SU-DHL-6 (cell line): ENCODE results near the gene FAM72A.
"Not testable (repeated sequence)": the region's sequence is repeated elsewhere in the genome, so short reads cannot be mapped to it uniquely, and the experiment has no call there.

Experiments
- EZH2phosphoT487 ChIP-seq: fragments of 200-600 bp; sonication (generic), shearing (Covaris generic); conservative IDR thresholded peaks from 2 replicates; pipeline ENCODE4 v1.6.1; 2018; ENCODE audit warnings: mild to moderate bottlenecking, antibody characterized with exemption, low read length, moderate library complexity, mixed read lengths
- TF ChIP-seq, protein P1 (sequence below): fragments of 200-600 bp; sonication (generic); IDR thresholded peaks from one replicate; pipeline ENCODE4 v1.5.1; 2017; ENCODE audit warnings: antibody characterized with exemption, mild to moderate bottlenecking, low read length, moderate library complexity; ENCODE audit not compliant: insufficient read depth, poor library complexity, severe bottlenecking

GRCh38 chr1:206231989-206232388 lies 29.4 kb upstream of the FAM72A start:
- TF ChIP-seq, protein P1, sequence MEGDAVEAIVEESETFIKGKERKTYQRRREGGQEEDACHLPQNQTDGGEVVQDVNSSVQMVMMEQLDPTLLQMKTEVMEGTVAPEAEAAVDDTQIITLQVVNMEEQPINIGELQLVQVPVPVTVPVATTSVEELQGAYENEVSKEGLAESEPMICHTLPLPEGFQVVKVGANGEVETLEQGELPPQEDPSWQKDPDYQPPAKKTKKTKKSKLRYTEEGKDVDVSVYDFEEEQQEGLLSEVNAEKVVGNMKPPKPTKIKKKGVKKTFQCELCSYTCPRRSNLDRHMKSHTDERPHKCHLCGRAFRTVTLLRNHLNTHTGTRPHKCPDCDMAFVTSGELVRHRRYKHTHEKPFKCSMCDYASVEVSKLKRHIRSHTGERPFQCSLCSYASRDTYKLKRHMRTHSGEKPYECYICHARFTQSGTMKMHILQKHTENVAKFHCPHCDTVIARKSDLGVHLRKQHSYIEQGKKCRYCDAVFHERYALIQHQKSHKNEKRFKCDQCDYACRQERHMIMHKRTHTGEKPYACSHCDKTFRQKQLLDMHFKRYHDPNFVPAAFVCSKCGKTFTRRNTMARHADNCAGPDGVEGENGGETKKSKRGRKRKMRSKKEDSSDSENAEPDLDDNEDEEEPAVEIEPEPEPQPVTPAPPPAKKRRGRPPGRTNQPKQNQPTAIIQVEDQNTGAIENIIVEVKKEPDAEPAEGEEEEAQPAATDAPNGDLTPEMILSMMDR = not testable (repeated sequence)
- not testable (repeated sequence) for TF ChIP-seq EZH2phosphoT487
